HCT116 (cell line): ENCODE data around the gene AK2. TPM values are rescaled to one million over a fixed set of nuclear protein-coding genes. Genes with fewer than 3 reads are reported as not detected.
A peak's percentile ranks its signal among the peaks of the same experiment; 100 is the strongest.

ENCODE experiments used
- ATAC-seq: fragments of 200-7000 bp; cut with Tn5 transposase; 2 replicates; pipeline ENCODE4 v1.9.1; 2020; ENCODE audit warnings: mild to moderate bottlenecking, moderate library complexity
- BruUV-seq: library from RNA; stranded (reverse); fragments of 400-500 nt; replicated peaks from 2 replicates; lab custom pipeline; 2021; lab: Mats Ljungman, UMichigan
- CTCF ChIA-PET: fragments of 300-600 bp; sonication (Branson Sonifier 250); formaldehyde crosslinking; loops from one replicate; lab custom pipeline; 2021; ENCODE audit warnings: antibody characterized with exemption; lab: Charles Lee
- POLR2A ChIA-PET: fragments of 300-600, 350-600 bp; sonication (Branson Sonifier 250); formaldehyde crosslinking; loops from one replicate; lab custom pipeline; 2021; ENCODE audit warnings: antibody characterized with exemption; lab: Charles Lee
- RAD21 ChIA-PET, 2 experiments: fragments of 300-600 bp; sonication (Branson Sonifier 250); formaldehyde crosslinking; loops; one replicate each; lab custom pipeline; 2023; ENCODE audit warnings: low total read pairs in 2 of 2; ENCODE audit not compliant: uncharacterized antibody in 2 of 2, unreplicated experiment in 2 of 2, low non-redundant PET in 1 of 2; lab: Charles Lee
- DNase-seq: peaks from one replicate; pipeline ENCODE4 v3.0.0-alpha.2; 2010; ENCODE audit warnings: low read depth, low spot score
- H2AFZ ChIP-seq: fragments of 200-600 bp; shearing (Covaris generic), sonication (generic); 2 replicates; pipeline ENCODE4 v1.6.1; 2017; ENCODE audit warnings: low read depth, mixed run types, mixed read lengths, antibody characterized with exemption, low read length; ENCODE audit not compliant: poor library complexity, severe bottlenecking
- H3K27ac ChIP-seq: 2 replicates; pipeline ENCODE4 v1.5.1; 2012; ENCODE audit warnings: low read depth, low read length
- H3K27me3 ChIP-seq: fragments of 200-600 bp; sonication (generic); 2 replicates; pipeline ENCODE4 v1.6.1; 2016; ENCODE audit warnings: mixed run types, low read length, mixed read lengths; ENCODE audit not compliant: insufficient read depth
- H3K36me3 ChIP-seq, 2 experiments: fragments of 200-500 bp in 1 of 2; fragments of 200-600 bp in 1 of 2; sonication (Bioruptor generic) in 1 of 2; sonication (generic) in 1 of 2; 2 replicates each; pipeline versions ENCODE4 v1.5.1 to v1.6.1; 2014 to 2016; ENCODE audit warnings: low read length in 2 of 2, inconsistent platforms in 1 of 2, mixed read lengths in 1 of 2, mixed run types in 1 of 2; ENCODE audit not compliant: insufficient read depth in 2 of 2, control insufficient read depth in 1 of 2
- H3K4me1 ChIP-seq, 2 experiments: fragments of 200-600 bp in 1 of 2; sonication (generic) in 1 of 2; 2 replicates each; pipeline versions ENCODE4 v1.5.1 to v1.6.1; 2012 to 2017; ENCODE audit warnings: low read length in 2 of 2, inconsistent platforms in 1 of 2, mild to moderate bottlenecking in 1 of 2, mixed read lengths in 1 of 2, mixed run types in 1 of 2, moderate library complexity in 1 of 2; ENCODE audit not compliant: insufficient read depth in 2 of 2, control insufficient read depth in 1 of 2
- H3K4me2 ChIP-seq: fragments of 200-600 bp; sonication (generic); 2 replicates; pipeline ENCODE4 v1.6.1; 2017; ENCODE audit warnings: mixed run types, low read length, mixed read lengths
- H3K4me3 ChIP-seq, 2 experiments: fragments of 200-600 bp in 1 of 2; sonication (generic) in 1 of 2; replicated peaks in 1 of 2; 2 replicates each; pipeline ENCODE4 v1.5.1; 2011 to 2016; ENCODE audit warnings: low read length in 2 of 2, control low read depth in 1 of 2, low read depth in 1 of 2, mild to moderate bottlenecking in 1 of 2, mixed read lengths in 1 of 2, mixed run types in 1 of 2
- H3K79me2 ChIP-seq: fragments of 200-600 bp; sonication (generic); 2 replicates; pipeline ENCODE4 v1.6.1; 2017; ENCODE audit warnings: mild to moderate bottlenecking, mixed run types, low read length, moderate library complexity, mixed read lengths; ENCODE audit not compliant: insufficient read depth
- H3K9ac ChIP-seq: fragments of 200-600 bp; sonication (generic); 2 replicates; pipeline ENCODE4 v1.6.1; 2016; ENCODE audit warnings: low read length, mixed read lengths
- H3K9me2 ChIP-seq: fragments of 200-600 bp; sonication (generic), shearing (Covaris generic); 2 replicates; pipeline ENCODE4 v1.6.1; 2017; ENCODE audit warnings: mixed run types, mild to moderate bottlenecking, moderate library complexity; ENCODE audit not compliant: insufficient read depth
- H3K9me3 ChIP-seq, 2 experiments: fragments of 200-500 bp in 1 of 2; fragments of 200-600 bp in 1 of 2; sonication (Bioruptor generic) in 1 of 2; sonication (generic) in 1 of 2; 2 replicates each; pipeline ENCODE4 v1.6.1; 2014 to 2017; ENCODE audit warnings: low read length in 2 of 2, mixed read lengths in 2 of 2, inconsistent platforms in 1 of 2, low read depth in 1 of 2, mild to moderate bottlenecking in 1 of 2, mixed run types in 1 of 2, moderate library complexity in 1 of 2; ENCODE audit not compliant: control insufficient read depth in 1 of 2, insufficient read depth in 1 of 2
- H4K20me1 ChIP-seq: fragments of 200-600 bp; sonication (generic), shearing (Covaris generic); 2 replicates; pipeline ENCODE4 v1.6.1; 2017; ENCODE audit warnings: mixed run types, mild to moderate bottlenecking, moderate library complexity; ENCODE audit not compliant: insufficient read depth
- CBX3 ChIP-seq: IDR thresholded peaks from 2 replicates; pipeline ENCODE4 v1.6.1; 2012; ENCODE audit warnings: low read depth
- CEBPB ChIP-seq: IDR thresholded peaks from 2 replicates; pipeline ENCODE4 v1.6.1; 2012; ENCODE audit warnings: low read depth
- ELF1 ChIP-seq: IDR thresholded peaks from 2 replicates; pipeline ENCODE4 v1.6.1; 2012; ENCODE audit warnings: low read depth, borderline replicate concordance
- EZH2 ChIP-seq: fragments of 200-600 bp; sonication (generic); IDR thresholded peaks from 2 replicates; pipeline ENCODE4 v1.6.1; 2017; ENCODE audit warnings: antibody characterized with exemption, mixed run types
- EZH2phosphoT487 ChIP-seq: fragments of 200-600 bp; IDR thresholded peaks from 2 replicates; pipeline ENCODE4 v1.6.1; 2018; ENCODE audit warnings: antibody characterized with exemption, borderline replicate concordance
- FOSL1 ChIP-seq: IDR thresholded peaks from 2 replicates; pipeline ENCODE4 v1.6.1; 2012; ENCODE audit warnings: low read depth
- JUND ChIP-seq: IDR thresholded peaks from 2 replicates; pipeline ENCODE4 v1.6.1; 2012
- POLR2A ChIP-seq: IDR thresholded peaks from 2 replicates; pipeline ENCODE4 v1.7.0; 2011; ENCODE audit warnings: borderline replicate concordance; ENCODE audit not compliant: insufficient read depth, insufficient read length; ENCODE audit errors: extremely low read depth
- POLR2AphosphoS5 ChIP-seq: IDR thresholded peaks from 2 replicates; pipeline ENCODE4 v1.6.1; 2011; ENCODE audit warnings: mild to moderate bottlenecking, low read depth, low read length, moderate library complexity
- RAD21 ChIP-seq: IDR thresholded peaks from 2 replicates; pipeline ENCODE4 v1.6.1; 2012; ENCODE audit warnings: low read depth, mild to moderate bottlenecking
- SIN3A ChIP-seq: IDR thresholded peaks from 2 replicates; pipeline ENCODE4 v1.6.1; 2012; ENCODE audit warnings: low read depth
- SP1 ChIP-seq: IDR thresholded peaks from 2 replicates; pipeline ENCODE4 v1.6.1; 2012; ENCODE audit warnings: low read depth
- SRF ChIP-seq: IDR thresholded peaks from 2 replicates; pipeline ENCODE4 v1.6.1; 2012; ENCODE audit warnings: low read depth
- TCF7L2 ChIP-seq: IDR thresholded peaks from 2 replicates; pipeline ENCODE4 v1.7.0; 2011; ENCODE audit warnings: borderline replicate concordance, inconsistent platforms; ENCODE audit not compliant: insufficient read depth, insufficient read length; ENCODE audit errors: extremely low read depth
- ZFX ChIP-seq: fragments of 450-650 bp; IDR thresholded peaks from 2 replicates; pipeline ENCODE4 v1.6.1; 2017
- ZNF274 ChIP-seq: fragments of 200-500 bp; sonication (Bioruptor generic); IDR thresholded peaks from 2 replicates; pipeline ENCODE4 v1.6.1; 2014; ENCODE audit warnings: mild to moderate bottlenecking, low read depth, low read length, inconsistent platforms
- intact Hi-C: fragments of 100-400 bp; cut with micrococcal nuclease; formaldehyde crosslinking; loops from 2 replicates; pipeline ENCODE4 v1.10.0; 2022
- total RNA-seq: library from RNA; stranded (reverse); gene quantifications from one replicate; pipeline ENCODE4 v1.2.1, GENCODE V29; 2021; ENCODE audit not compliant: unreplicated experiment
- TF ChIP-seq, protein P1 (sequence below): IDR thresholded peaks from 2 replicates; pipeline ENCODE4 v1.6.1; 2011; ENCODE audit warnings: mild to moderate bottlenecking, low read length, moderate library complexity; ENCODE audit not compliant: insufficient replicate concordance; ENCODE audit errors: extremely low read depth
- TF ChIP-seq, protein P2 (sequence below): IDR thresholded peaks from 2 replicates; pipeline ENCODE4 v1.6.1; 2012
- TF ChIP-seq, protein P3 (sequence below): IDR thresholded peaks from 2 replicates; pipeline ENCODE4 v1.6.1; 2012
- TF ChIP-seq, protein P4 (sequence below), 3 experiments: fragments of 200-600 bp in 1 of 3; sonication (generic) in 1 of 3; IDR thresholded peaks in 2 of 3; conservative IDR thresholded peaks in 1 of 3; 2 replicates each; pipeline ENCODE4 v1.5.1; 2012 to 2017; ENCODE audit warnings: low read depth in 2 of 3, low read length in 2 of 3, antibody characterized with exemption in 1 of 3, borderline replicate concordance in 1 of 3, control low read depth in 1 of 3, mild to moderate bottlenecking in 1 of 3, mixed read lengths in 1 of 3, mixed run types in 1 of 3, moderate library complexity in 1 of 3; ENCODE audit not compliant: insufficient read depth in 1 of 3

The AK2 gene
- total RNA-seq, 1 experiment from 2014 or later: 233 TPM

DNA sequence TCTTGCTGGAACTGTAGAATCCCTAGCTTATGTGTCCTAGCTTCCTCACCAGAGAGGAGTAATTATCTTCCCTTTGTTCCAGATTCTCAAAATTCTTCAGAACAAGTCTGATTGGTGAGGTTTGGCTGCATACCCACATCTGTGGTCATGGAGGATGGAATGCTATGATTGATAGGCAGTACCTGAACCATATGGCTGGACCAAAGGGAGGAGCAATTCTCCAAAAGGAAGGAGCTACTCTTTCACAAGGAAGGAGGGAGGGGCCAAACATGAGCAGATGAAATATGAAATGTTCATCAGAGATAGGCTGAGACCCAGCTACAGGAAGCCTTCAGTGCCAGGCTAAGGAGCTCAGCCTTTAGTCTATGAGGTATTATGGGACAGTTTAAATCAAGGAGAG, 67.1 kb downstream of the AK2 start:
- H3K9ac ChIP-seq: no peak overlapping the region
- TF ChIP-seq EZH2phosphoT487 (no peak), TCF7L2 (no peak), SIN3A (no peak), FOSL1 (no peak), POLR2AphosphoS5 (no peak), JUND (no peak), SRF (no peak), ELF1 (no peak), SP1 (no peak), ZFX (no peak), ZNF274 (no peak), CEBPB (no peak), RAD21 (no peak), CBX3 (no peak), EZH2 (no peak), POLR2A (no peak)
- TF ChIP-seq, protein P1, sequence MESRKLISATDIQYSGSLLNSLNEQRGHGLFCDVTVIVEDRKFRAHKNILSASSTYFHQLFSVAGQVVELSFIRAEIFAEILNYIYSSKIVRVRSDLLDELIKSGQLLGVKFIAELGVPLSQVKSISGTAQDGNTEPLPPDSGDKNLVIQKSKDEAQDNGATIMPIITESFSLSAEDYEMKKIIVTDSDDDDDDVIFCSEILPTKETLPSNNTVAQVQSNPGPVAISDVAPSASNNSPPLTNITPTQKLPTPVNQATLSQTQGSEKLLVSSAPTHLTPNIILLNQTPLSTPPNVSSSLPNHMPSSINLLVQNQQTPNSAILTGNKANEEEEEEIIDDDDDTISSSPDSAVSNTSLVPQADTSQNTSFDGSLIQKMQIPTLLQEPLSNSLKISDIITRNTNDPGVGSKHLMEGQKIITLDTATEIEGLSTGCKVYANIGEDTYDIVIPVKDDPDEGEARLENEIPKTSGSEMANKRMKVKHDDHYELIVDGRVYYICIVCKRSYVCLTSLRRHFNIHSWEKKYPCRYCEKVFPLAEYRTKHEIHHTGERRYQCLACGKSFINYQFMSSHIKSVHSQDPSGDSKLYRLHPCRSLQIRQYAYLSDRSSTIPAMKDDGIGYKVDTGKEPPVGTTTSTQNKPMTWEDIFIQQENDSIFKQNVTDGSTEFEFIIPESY: no peak
- TF ChIP-seq, protein P2, sequence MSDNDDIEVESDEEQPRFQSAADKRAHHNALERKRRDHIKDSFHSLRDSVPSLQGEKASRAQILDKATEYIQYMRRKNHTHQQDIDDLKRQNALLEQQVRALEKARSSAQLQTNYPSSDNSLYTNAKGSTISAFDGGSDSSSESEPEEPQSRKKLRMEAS: no peak
- TF ChIP-seq, protein P3, sequence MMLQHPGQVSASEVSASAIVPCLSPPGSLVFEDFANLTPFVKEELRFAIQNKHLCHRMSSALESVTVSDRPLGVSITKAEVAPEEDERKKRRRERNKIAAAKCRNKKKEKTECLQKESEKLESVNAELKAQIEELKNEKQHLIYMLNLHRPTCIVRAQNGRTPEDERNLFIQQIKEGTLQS: no peak
- TF ChIP-seq, protein P4, sequence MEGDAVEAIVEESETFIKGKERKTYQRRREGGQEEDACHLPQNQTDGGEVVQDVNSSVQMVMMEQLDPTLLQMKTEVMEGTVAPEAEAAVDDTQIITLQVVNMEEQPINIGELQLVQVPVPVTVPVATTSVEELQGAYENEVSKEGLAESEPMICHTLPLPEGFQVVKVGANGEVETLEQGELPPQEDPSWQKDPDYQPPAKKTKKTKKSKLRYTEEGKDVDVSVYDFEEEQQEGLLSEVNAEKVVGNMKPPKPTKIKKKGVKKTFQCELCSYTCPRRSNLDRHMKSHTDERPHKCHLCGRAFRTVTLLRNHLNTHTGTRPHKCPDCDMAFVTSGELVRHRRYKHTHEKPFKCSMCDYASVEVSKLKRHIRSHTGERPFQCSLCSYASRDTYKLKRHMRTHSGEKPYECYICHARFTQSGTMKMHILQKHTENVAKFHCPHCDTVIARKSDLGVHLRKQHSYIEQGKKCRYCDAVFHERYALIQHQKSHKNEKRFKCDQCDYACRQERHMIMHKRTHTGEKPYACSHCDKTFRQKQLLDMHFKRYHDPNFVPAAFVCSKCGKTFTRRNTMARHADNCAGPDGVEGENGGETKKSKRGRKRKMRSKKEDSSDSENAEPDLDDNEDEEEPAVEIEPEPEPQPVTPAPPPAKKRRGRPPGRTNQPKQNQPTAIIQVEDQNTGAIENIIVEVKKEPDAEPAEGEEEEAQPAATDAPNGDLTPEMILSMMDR (IDR thresholded peaks at IDR 0.05 in 2 of 3, conservative IDR thresholded peaks at IDR 0.05 in 1 of 3; ENCODE audit: borderline replicate concordance in 1 of 3, insufficient read depth in 1 of 3, low read depth in 2 of 3, low read length in 2 of 3): no peak
- H3K4me2 ChIP-seq: no peak overlapping the region
- H3K9me3 ChIP-seq: no peaks in the 10 kb centered on the region
- 0 out of 2 replicates have a peak, but pooled peaks cover 2% of the 10 kb centered on the region for H3K9me2 ChIP-seq
- H3K4me3 ChIP-seq: no peak overlapping the region
- H3K79me2 ChIP-seq: no peaks in the 10 kb centered on the region
- no peaks in the 10 kb centered on the region for H3K27me3 ChIP-seq
- intact Hi-C loops: no loop called here
- no peak overlapping the region for H3K27ac ChIP-seq
- no peak overlapping the region for H2AFZ ChIP-seq
- DNase-seq: no peak
- H4K20me1 ChIP-seq: no peaks in the 10 kb centered on the region
- no peaks in the 10 kb centered on the region for H3K36me3 ChIP-seq
- ATAC-seq: peak; percentile 15; the same call in 1 of the 2 replicates
- ChIA-PET CTCF (interaction anchor here (0.6 to 1.5 kb wide), 2 partner anchors 16 to 87 kb away, joined by 3 to 5 read pairs; no protein-coding TSS in a partner anchor), RAD21 (no interaction called here), POLR2A (no interaction called here)
- no TSS peak for BruUV-seq
- H3K4me1 ChIP-seq: peaks cover 4 to 16% of the 10 kb centered on the region in 2 experiments
